Activated CD8-positive, alpha-beta memory T cell treated with anti-CD3 and anti-CD28 coated beads, Interleukin-2, amount 50 U/mL, for 24 hours (primary cell): ENCODE results near the gene ARSB.
"Not testable (repeated sequence)": the region's sequence is repeated elsewhere in the genome, so short reads cannot be mapped to it uniquely, and the experiment has no call there.

Experiments
- DNase-seq: peaks from one replicate; pipeline ENCODE4 v3.0.0-alpha.2; 2020; ENCODE audit errors: extremely low read depth

ARSB gene

GRCh38 chr5:78903861-78904260 lies 81.2 kb downstream of the ARSB start:
- DNase-seq: no peak

- no peak for DNase-seq
Measured at GRCh38 chr5:78903353-78903752, 81.8 kb downstream of the ARSB start.

GRCh38 chr5:78899922-78900362 lies 85.2 kb downstream of the ARSB start:
- no peak for DNase-seq

- DNase-seq: no peak
Measured at GRCh38 chr5:78896132-78896531, 89.0 kb downstream of the ARSB start.

- no peak for DNase-seq
Measured at GRCh38 chr5:78895616-78896015, 89.5 kb downstream of the ARSB start.

- no peak for DNase-seq
Measured at GRCh38 chr5:78893940-78894677, 91.0 kb downstream of the ARSB start.

GRCh38 chr5:78890667-78891379 lies 94.3 kb downstream of the ARSB start:
- DNase-seq: no peak

- DNase-seq: no peak
Measured at GRCh38 chr5:78889369-78890140, 95.6 kb downstream of the ARSB start.

GRCh38 chr5:78888580-78889368 lies 96.3 kb downstream of the ARSB start:
- DNase-seq: no peak

- DNase-seq: no peak
Measured at GRCh38 chr5:78887384-78888118, 97.6 kb downstream of the ARSB start.

GRCh38 chr5:78886341-78887230 lies 98.5 kb downstream of the ARSB start:
- no peak for DNase-seq

GRCh38 chr5:78881884-78882283 lies 103.2 kb downstream of the ARSB start:
- DNase-seq: no peak

- no peak for DNase-seq
Measured at GRCh38 chr5:78879516-78879915, 105.6 kb downstream of the ARSB start.

GRCh38 chr5:78866076-78866475 lies 119.0 kb downstream of the ARSB start:
- not testable (repeated sequence) for DNase-seq

GRCh38 chr5:78858364-78858763 lies 126.7 kb downstream of the ARSB start:
- no peak for DNase-seq

GRCh38 chr5:78855026-78855425 lies 130.1 kb downstream of the ARSB start:
- no peak for DNase-seq

- DNase-seq: not testable (repeated sequence)
Measured at GRCh38 chr5:78851891-78852290, 133.2 kb downstream of the ARSB start.

- DNase-seq: no peak
Measured at GRCh38 chr5:78845470-78845869, 139.6 kb downstream of the ARSB start.

GRCh38 chr5:78843436-78843835 lies 141.7 kb downstream of the ARSB start:
- DNase-seq: no peak

- no peak for DNase-seq
Measured at GRCh38 chr5:78841767-78842166, 143.3 kb downstream of the ARSB start.
